ENCODE results near the gene MAPK14. TPM values are rescaled to one million over a fixed set of nuclear protein-coding genes. Genes with fewer than 3 reads are reported as not detected.
A peak's percentile ranks its signal among the peaks of the same experiment; 100 is the strongest.

Gene MAPK14
- polyA plus RNA-seq, 2 of the 4 experiments (the other 2 are of a cell fraction), result 19.4 to 36.7 TPM

GRCh38 chr6:36138667-36139066 is 111.1 kb downstream of the MAPK14 start:
- ChIA-PET CTCF (interaction anchor here (0.9 to 2.3 kb wide), 3 partner anchors 44 to 217 kb away, joined by 3 to 5 read pairs (median 3); no protein-coding TSS in a partner anchor), POLR2A (no interaction called here)
- TF ChIP-seq POLR2A (IDR thresholded peaks at IDR 0.05; ENCODE audit: low read length) (no peak), NR3C1 (IDR thresholded peaks at IDR 0.05) (no peak), SREBF2 (IDR thresholded peaks at IDR 0.05) (no peak), ESRRA (IDR thresholded peaks at IDR 0.05; ENCODE audit: borderline replicate concordance, low read length) (no peak), PHF8 (IDR thresholded peaks at IDR 0.05; ENCODE audit: borderline replicate concordance, low read depth) (no peak), RNF2 (IDR thresholded peaks at IDR 0.05; ENCODE audit: borderline replicate concordance, low read depth) (no peak), NPAS2 (CRISPR knock-in tag; IDR thresholded peaks at IDR 0.05; ENCODE audit: borderline replicate concordance) (no peak)
- no peaks in the 10 kb centered on the region for H3K4me1 ChIP-seq
- H3K9me3 ChIP-seq, result no peaks in the 10 kb centered on the region
- no peak overlapping the region for H3K4me3 ChIP-seq
- H3K27ac ChIP-seq, result no peak overlapping the region
- no peak for ATAC-seq
- FAIRE-seq, result no peak
- 97% methylated on average over 7 of the region's 15 CpGs for WGBS (ENCODE audit: missing lambda C conversion rate)
- no peak overlapping the region for H3K4me2 ChIP-seq
- no peak for DNase-seq (ENCODE audit: low read depth in 1 of 2, low spot score in 1 of 2)

GRCh38 chr6:36139431-36139830 is 111.8 kb downstream of the MAPK14 start:
- POLR2A ChIA-PET, result no interaction called here
- ATAC-seq (peak in 1 of 2 experiments; percentile 74; a peak in 3 of 6 replicates), DNase-seq (ENCODE audit: low read depth in 1 of 2, low spot score in 1 of 2) (no peak), FAIRE-seq (no peak)
- CTCF ChIA-PET, result interaction anchor here (0.9 to 2.3 kb wide), 4 partner anchors 14 to 217 kb away, joined by 3 to 5 read pairs (median 3); no protein-coding TSS in a partner anchor
- Histone ChIP-seq H3K9me3 (no peaks in the 10 kb centered on the region), H3K27ac (no peak overlapping the region), H3K4me2 (no peak overlapping the region), H3K4me1 (no peaks in the 10 kb centered on the region), H3K4me3 (no peak overlapping the region)
- whole genome bisulfite sequencing (ENCODE audit: missing lambda C conversion rate), result 65% methylated on average over 7 of the region's 7 CpGs
- no peak for TF ChIP-seq ATOH8 (CRISPR knock-in tag; IDR thresholded peaks at IDR 0.05; ENCODE audit: low read depth)
- TF ChIP-seq RAD21 (conservative IDR thresholded peaks at IDR 0.05 in 1 of 2, IDR thresholded peaks at IDR 0.05 in 1 of 2), result peak in 1 of 2 experiments; percentile 35; a peak in 2 of 5 replicates
- no peak for TF ChIP-seq CBX8 (IDR thresholded peaks at IDR 0.05)
- no peak for TF ChIP-seq USF2 (IDR thresholded peaks at IDR 0.05)
- TF ChIP-seq ZNF302 (CRISPR knock-in tag; IDR thresholded peaks at IDR 0.05), result no peak
- no peak for TF ChIP-seq JUN (IDR thresholded peaks at IDR 0.05)

GRCh38 chr6:36139991-36140710 is 112.5 kb downstream of the MAPK14 start:
- FAIRE-seq, result no peak
- WGBS (ENCODE audit: missing lambda C conversion rate), result 89% methylated on average over 8 of the region's 8 CpGs
- POLR2A ChIA-PET, result no interaction called here
- TF ChIP-seq JUNB (IDR thresholded peaks at IDR 0.05) (no peak), BCL3 (IDR thresholded peaks at IDR 0.05) (no peak), HOXA7 (CRISPR knock-in tag; IDR thresholded peaks at IDR 0.05) (no peak), ZNF302 (CRISPR knock-in tag; IDR thresholded peaks at IDR 0.05) (no peak), ESRRA (IDR thresholded peaks at IDR 0.05; ENCODE audit: borderline replicate concordance, low read length) (no peak), FOSB (CRISPR knock-in tag; IDR thresholded peaks at IDR 0.05) (no peak), CHD2 (IDR thresholded peaks at IDR 0.05; ENCODE audit: low read length, partially characterized antibody) (no peak), HOXB13 (CRISPR knock-in tag; IDR thresholded peaks at IDR 0.05; ENCODE audit: low read depth) (no peak), NPAS2 (CRISPR knock-in tag; IDR thresholded peaks at IDR 0.05; ENCODE audit: borderline replicate concordance) (no peak)
- H3K27ac ChIP-seq, result no peak overlapping the region
- no peak overlapping the region for H3K4me3 ChIP-seq
- CTCF ChIA-PET, result interaction anchor here (1.0 to 2.3 kb wide), 4 partner anchors 15 to 216 kb away, joined by 3 to 5 read pairs (median 3); no protein-coding TSS in a partner anchor
- no peak overlapping the region for H3K4me2 ChIP-seq
- H3K4me1 ChIP-seq, result no peaks in the 10 kb centered on the region
- DNase-seq (ENCODE audit: low read depth in 1 of 2, low spot score in 1 of 2), result no peak
- no peaks in the 10 kb centered on the region for H3K9me3 ChIP-seq
- no peak for ATAC-seq
